ENCODE measurements around the gene ST8SIA4.

Gene ST8SIA4

DNA sequence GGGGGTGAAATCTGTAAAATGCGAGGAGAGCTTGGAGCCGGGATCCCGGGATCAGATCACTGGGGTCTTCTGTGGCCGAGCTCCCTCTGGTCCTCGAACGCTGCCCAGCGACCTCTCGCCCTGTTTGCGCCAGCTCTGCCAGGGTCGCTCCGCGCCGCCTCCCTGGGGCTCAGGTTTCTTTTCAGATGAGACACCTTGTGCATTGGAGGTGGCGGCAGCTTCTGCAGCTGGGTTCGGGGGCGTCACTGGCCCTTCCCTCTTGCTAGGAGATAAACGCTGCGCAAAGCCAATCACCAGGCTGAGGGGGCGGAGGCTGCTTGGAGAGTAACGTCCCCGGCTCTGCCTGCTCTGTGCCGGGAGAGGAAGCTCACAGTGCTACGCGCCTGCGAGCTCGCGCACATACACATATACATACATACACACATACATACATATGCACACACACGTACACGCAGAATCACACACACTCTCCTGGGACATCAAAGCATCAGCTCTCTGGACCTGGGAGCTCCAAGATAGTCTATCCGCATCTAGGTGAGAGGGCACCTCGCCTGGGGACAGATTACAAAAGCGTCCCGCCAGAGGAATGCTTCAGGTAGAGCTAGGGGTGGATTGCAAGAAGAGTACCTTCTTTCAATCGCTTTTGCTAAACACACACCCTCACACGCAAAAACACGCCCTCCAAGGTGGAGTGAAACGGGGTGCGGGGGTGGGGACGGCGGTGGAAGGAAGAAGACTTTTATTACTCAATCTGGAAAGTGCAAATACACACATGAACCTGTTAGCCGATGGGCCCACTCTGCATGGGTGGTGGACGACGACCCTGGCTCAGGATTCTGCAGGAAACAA is at the start of gene ST8SIA4:
ST8SIA4 (minus strand) TSS at position 244 of the 849 bp plus-strand sequence. CDS start 327 bp downstream, outside the sequence.
- DNase-seq (ENCODE audit: low read depth, low spot score): no peak

DNA sequence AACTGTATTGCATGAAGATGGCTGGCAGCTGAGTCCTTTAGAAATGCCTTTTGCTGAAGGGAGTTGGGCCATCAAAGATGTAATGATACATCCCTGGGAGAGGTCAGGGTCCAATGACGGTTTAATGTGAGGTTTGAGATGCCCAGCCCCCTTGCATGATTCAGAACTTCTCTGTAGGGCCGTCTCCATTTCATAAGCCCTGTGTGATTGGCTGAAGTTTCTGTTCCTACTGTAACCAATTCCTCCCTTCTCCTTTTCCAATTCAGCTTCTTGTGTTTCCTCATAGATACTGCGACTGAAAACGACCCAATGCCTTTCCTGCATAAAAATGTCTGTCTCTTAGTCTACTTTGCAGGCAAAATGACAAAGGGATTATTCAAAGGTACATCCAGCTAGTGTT is 47.9 kb upstream of the ST8SIA4 start:
- no peak for DNase-seq (ENCODE audit: low read depth, low spot score)

- no peak for DNase-seq (ENCODE audit: low read depth, low spot score)
These were observed 10.2 kb upstream of the ST8SIA4 start for GRCh38 chr5:100913298-100913697.

DNA sequence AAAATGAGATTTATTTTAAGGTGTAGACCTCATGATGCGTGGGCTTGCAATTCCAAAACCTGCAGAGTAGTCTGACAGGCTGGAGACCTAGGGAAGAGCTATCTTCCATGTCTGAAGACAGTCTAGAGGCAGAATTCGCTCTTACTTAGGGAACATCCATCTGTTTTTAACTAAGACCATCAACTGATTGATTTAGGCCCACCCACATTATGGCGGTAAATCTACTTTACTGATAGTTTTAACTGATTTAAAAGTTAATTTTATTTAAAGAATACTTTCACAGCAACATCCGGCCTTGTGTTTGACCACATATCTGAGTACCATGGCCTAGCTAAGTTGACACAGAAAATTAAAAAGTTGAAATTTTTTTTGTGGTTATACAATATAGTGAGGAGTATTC is 6.0 kb upstream of the ST8SIA4 start:
- no peak for DNase-seq (ENCODE audit: low read depth, low spot score)

DNA sequence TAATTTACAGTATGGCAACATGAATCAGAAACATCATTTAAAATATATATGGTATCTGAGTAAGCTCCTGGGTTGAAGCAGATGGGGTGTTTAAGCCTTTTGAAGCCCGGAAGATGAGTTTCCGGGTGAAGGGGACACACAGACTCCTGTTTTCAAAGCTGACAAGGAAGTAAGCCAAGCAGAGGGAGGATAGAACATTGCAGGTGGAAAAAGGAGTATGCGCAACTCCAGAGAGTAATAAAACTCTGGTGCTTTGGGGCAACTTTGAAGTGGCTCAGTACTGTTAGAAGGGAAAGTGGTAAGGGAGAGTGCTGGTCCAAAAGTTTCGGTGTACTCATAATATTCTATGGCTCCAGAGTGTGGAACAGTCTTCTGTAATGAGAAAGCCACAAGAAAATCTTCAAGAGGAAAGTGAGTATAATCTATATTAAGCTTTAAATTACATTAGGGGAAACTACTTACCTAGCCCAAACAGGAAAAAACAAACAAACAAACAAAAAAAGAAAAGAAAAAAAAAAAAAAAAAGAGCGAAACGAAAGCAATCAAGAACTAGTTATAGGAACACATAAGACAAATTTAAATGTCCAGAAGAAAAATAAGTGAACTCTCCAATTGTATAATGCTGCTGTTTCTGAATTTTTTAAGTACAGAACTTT is 2.3 kb upstream of the ST8SIA4 start:
- DNase-seq (ENCODE audit: low read depth, low spot score): no peak

GRCh38 chr5:100904259-100904861 is 1.3 kb upstream of the ST8SIA4 start:
- DNase-seq (ENCODE audit: low read depth, low spot score): no peak

DNA sequence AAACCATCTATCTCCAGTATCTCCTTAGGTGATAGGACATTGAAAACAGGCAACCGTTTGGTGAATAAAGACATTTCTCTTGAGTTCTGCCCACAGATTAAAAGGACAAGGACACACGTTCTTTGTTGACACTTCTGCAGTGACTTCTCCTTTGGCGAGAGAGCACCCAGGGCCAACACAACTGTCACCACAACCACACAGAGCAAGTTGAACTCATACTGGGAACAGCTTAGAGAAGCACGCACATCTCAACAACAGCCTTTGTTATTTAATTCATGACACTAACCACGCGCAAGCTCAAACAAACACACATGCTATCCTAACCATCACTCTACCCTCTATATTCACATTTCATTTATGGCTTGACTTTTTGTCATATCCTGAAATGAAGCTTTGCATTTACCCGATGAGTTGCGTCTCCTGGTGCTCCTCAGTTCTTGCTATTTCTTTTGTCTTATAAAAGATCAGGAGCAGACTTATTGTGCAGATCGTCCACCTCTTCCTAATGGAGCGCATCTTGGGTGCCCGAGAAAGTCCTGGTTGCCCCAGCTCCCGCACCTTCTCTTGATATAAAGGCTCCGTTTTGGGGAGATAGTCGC is 543 bp downstream of the ST8SIA4 start:
- no peak for DNase-seq (ENCODE audit: low read depth, low spot score)

DNA sequence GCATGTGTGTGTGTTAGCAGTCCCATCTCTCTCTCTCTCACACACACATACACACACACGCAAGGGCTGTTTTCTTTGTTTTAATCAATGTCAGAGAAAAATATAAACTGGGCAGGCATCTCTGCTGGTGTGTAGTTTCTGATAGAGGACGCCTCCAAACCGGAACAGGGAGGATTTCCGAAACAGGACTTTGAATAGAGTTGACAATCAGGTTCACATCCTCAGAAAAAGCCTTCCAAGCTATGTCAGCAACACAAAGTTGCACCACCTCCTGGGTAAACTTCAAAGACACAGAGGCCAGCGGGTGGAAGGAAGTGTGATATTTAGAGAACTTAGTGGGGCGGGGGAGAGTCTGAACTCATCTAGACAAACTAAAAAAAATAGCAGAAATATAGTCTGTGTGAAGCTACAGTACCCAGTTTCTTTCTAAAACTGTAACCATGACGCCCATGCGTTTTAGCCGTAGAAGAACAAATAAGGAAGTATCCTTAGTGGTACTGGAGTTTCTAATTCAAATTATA is 1.2 kb downstream of the ST8SIA4 start:
- no peak for DNase-seq (ENCODE audit: low read depth, low spot score)

DNA sequence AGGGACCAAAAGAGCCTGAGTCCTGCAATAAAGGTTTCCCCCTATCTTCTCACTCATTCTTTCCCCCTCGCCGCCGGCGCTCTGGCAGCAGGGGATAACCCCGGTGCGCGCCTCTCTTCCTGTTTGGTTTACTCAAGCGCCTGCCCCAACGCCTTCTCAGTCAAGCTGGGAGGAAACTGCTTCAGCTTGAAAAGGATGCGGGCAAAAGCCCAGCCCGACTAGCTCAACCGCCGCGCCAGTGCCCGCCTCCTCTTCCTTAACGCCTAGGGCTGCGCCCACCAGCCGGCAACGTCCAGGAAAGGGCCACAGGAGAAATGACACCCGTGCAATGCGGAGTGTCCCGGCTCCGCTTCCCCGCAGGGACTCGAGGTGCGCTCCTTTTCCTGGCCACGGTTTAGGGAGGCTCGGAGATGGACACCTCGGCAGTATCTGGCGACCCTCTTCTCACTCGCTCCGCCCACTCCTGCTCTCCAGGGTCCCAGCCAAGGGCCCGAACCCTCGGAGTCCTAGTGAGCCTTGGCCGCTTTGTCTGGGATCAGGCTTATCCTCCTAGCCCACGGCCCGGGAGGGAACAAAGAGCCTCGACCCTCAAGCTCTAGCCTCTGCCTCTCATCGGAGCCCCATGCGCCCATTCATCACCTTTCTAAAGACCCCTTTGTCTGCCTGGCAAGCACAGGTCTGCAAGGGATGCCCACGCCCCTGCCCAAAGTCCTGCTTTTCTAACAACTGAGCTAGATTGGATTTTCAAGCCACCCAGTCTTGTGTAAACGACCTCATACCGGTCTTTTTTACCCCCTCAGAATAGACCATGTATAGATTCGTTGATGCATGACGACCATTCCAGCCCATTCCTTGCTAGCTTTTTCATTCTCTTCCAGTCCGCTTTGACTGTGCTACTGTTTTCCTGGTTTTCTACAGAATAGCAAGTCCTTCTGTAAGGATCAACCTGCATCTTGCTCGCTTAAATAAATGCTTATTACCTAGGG is 2.0 kb downstream of the ST8SIA4 start:
- no peak for DNase-seq (ENCODE audit: low read depth, low spot score)

GRCh38 chr5:100900142-100900795 is 2.8 kb downstream of the ST8SIA4 start:
- no peak for DNase-seq (ENCODE audit: low read depth, low spot score)

DNA sequence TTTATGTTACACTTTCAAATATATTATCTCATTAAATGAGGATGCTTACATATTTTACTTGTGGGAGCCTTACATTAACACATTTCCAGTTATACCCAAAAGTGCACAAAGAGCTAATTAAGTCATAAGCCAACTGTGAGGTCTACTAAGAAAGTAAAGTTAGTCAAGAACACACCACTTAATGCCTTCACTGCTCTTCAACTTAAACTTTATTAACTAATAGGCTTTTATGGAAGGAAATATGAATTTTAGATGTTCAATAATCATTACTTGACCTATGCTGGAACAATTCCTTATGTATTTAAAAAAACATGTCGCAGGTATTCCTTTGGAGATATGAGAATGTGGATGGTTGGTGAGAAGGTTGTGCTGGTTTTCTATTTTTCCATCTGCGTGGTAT is 3.4 kb downstream of the ST8SIA4 start:
- no peak for DNase-seq (ENCODE audit: low read depth, low spot score)

- DNase-seq (ENCODE audit: low read depth, low spot score): no peak
These were observed 4.4 kb downstream of the ST8SIA4 start for GRCh38 chr5:100898504-100899346.

DNA sequence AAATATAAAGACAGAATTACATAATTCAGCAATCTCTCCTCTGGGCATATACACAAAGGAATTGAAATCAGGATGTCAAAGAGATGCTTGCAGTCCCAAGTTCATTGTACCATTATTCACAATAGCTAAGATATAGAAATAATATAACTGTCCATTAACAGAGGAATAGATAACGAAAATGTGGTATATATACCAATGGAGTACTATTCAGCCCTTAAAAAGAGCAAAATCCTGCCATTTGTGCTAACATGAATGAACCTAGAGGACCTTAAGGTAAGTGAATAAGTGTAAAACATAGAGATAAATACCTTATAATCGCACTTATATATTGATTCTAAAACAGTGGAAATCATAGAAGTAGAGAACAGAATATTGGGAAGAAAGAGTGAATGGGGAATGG is 7.0 kb downstream of the ST8SIA4 start:
- no peak for DNase-seq (ENCODE audit: low read depth, low spot score)

GRCh38 chr5:100890461-100891008 is 12.5 kb downstream of the ST8SIA4 start:
- no peak for DNase-seq (ENCODE audit: low read depth, low spot score)

DNA sequence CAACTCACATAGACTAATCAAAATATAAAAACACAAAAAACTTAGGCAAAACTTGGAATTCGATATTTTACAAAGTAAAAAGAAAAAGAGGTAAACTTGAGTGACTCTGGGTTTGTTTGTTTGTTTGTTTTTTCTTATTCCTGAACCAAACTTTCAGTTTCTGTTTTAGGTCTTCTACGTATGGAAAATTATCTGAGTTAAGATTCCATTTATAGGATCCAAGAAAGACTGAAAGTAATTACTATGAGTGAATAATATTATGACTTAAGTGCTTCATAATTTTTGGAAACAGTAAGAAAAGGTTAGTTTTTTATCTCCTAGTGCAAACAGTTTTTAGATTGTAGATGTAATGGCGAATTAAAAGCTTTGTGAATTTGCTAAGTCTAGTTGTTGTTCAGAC is 13.2 kb downstream of the ST8SIA4 start:
- no peak for DNase-seq (ENCODE audit: low read depth, low spot score)

DNA sequence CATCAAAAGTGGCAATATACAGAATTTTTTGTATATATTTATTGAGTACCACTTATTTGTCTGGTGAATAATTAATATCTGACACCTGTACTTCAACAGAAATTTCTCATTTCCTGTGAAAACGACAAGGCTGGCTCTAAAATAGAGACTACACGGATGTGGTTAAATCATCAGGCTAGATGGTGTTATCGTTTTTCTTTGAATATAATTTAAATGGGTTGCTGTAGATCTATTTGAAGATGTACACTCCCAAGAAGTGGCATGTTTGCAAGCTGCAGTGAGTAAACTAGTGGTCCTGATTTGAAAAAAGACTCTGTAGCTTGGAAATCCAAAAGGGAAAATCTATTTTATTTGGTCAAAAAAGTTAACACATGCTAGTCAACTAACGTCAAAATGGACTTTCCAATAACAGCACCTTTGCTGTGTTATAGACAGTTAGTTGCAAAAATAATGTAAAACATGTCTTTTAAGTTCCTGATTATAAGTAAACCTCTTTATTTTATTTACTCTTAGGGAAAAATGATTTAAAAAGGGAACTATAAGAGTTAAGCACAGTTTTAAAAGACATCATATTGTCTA is 13.8 kb downstream of the ST8SIA4 start:
- no peak for DNase-seq (ENCODE audit: low read depth, low spot score)

DNA sequence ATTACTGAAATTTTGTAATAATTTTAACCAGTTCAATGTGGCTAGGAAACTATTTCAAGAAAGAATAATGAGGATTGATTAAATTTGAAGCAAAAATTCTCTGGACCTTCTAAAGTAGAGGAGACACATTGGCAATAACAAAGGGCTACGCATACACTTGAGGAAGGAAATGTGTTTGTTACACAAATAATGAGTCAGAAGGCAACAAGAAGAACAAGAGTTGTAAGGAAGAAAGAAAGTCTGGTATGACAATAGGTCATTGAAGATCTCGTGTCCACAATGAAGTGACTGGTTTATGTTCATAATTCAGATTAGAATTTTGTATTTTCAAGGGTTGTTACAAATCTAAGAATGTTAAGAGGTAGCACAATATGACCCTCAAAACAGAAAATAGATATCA is 25.8 kb downstream of the ST8SIA4 start:
- DNase-seq (ENCODE audit: low read depth, low spot score): no peak

GRCh38 chr5:100872408-100873190 is 30.5 kb downstream of the ST8SIA4 start:
- no peak for DNase-seq (ENCODE audit: low read depth, low spot score)
